HepG2 (cell line): Measurements from ENCODE around the gene STIM1. TPM values are rescaled to one million over a fixed set of nuclear protein-coding genes. Genes with fewer than 3 reads are reported as not detected.
A peak's percentile ranks its signal among the peaks of the same experiment; 100 is the strongest.

Experiments
- ATF3 ChIP-seq: sonication (generic); formaldehyde crosslinking; IDR thresholded peaks from 2 replicates; pipeline ENCODE4 v1.4.0; 2020; ENCODE audit warnings: missing genetic modification reagents
- CEBPB ChIP-seq: IDR thresholded peaks from 2 replicates; pipeline ENCODE4 v1.6.1; 2011; ENCODE audit warnings: low read depth, low read length, improper control_type of control experiment, borderline replicate concordance
- ELF3 ChIP-seq: IDR thresholded peaks from 2 replicates; pipeline ENCODE4 v1.6.1; 2016; ENCODE audit warnings: missing genetic modification reagents, missing compliant biosample characterization
- ESRRA ChIP-seq: sonication (generic); formaldehyde crosslinking; IDR thresholded peaks from 2 replicates; pipeline ENCODE4 v1.5.1; 2020; ENCODE audit warnings: mild to moderate bottlenecking, low read depth, missing genetic modification reagents
- GLMP ChIP-seq: sonication (generic); formaldehyde crosslinking; IDR thresholded peaks from 2 replicates; pipeline ENCODE4 v1.9.0; 2021; ENCODE audit warnings: missing genetic modification reagents, mild to moderate bottlenecking, borderline replicate concordance
- HMG20B ChIP-seq: conservative IDR thresholded peaks from 2 replicates; pipeline ENCODE4 v1.6.1; 2016; ENCODE audit warnings: missing genetic modification reagents, missing compliant biosample characterization
- KDM5B ChIP-seq: sonication (generic); formaldehyde crosslinking; IDR thresholded peaks from 2 replicates; pipeline ENCODE4 v1.4.0; 2020; ENCODE audit warnings: missing genetic modification reagents, mild to moderate bottlenecking, borderline replicate concordance
- RORA ChIP-seq: sonication (generic); formaldehyde crosslinking; IDR thresholded peaks from 2 replicates; pipeline ENCODE4 v1.5.0; 2020; ENCODE audit warnings: mild to moderate bottlenecking, missing genetic modification reagents, moderate library complexity
- SMAD9 ChIP-seq: sonication (generic); formaldehyde crosslinking; IDR thresholded peaks from 2 replicates; pipeline ENCODE4 v1.5.1; 2020; ENCODE audit warnings: mild to moderate bottlenecking, missing genetic modification reagents
- TBL1XR1 ChIP-seq: fragments of 150-350 bp; IDR thresholded peaks from 2 replicates; pipeline ENCODE4 v1.6.1; 2014; ENCODE audit warnings: borderline replicate concordance, low read length; ENCODE audit not compliant: partially characterized antibody
- THAP7 ChIP-seq: sonication (generic); formaldehyde crosslinking; IDR thresholded peaks from 2 replicates; pipeline ENCODE4 v1.8.1; 2023; ENCODE audit warnings: mild to moderate bottlenecking, missing genetic modification reagents
- ZBTB7B ChIP-seq: sonication (generic); formaldehyde crosslinking; IDR thresholded peaks from 2 replicates; pipeline ENCODE4 v1.4.0; 2020; ENCODE audit warnings: missing genetic modification reagents
- ZMYM2 ChIP-seq: sonication (generic); formaldehyde crosslinking; IDR thresholded peaks from 2 replicates; pipeline ENCODE4 v1.8.0; 2022; ENCODE audit warnings: mild to moderate bottlenecking, missing genetic modification reagents
- ZNF180 ChIP-seq: sonication (generic); formaldehyde crosslinking; IDR thresholded peaks from 2 replicates; pipeline ENCODE4 v1.4.0; 2020; ENCODE audit warnings: low read depth, missing genetic modification reagents, borderline replicate concordance
- ZNF263 ChIP-seq: sonication (generic); formaldehyde crosslinking; IDR thresholded peaks from 2 replicates; pipeline ENCODE4 v1.4.0; 2020; ENCODE audit warnings: missing genetic modification reagents
- ZNF501 ChIP-seq: sonication (generic); formaldehyde crosslinking; IDR thresholded peaks from 2 replicates; pipeline ENCODE4 v1.5.1; 2020; ENCODE audit warnings: mild to moderate bottlenecking, moderate library complexity, missing genetic modification reagents
- ZNF646 ChIP-seq: sonication (generic); formaldehyde crosslinking; IDR thresholded peaks from 2 replicates; pipeline ENCODE4 v1.9.0; 2021; ENCODE audit warnings: mild to moderate bottlenecking, missing genetic modification reagents
- ZNF747 ChIP-seq: sonication (generic); formaldehyde crosslinking; IDR thresholded peaks from 2 replicates; pipeline ENCODE4 v1.8.1; 2023; ENCODE audit warnings: missing genetic modification reagents, mild to moderate bottlenecking, borderline replicate concordance
- ZNF75D ChIP-seq: sonication (generic); formaldehyde crosslinking; IDR thresholded peaks from 2 replicates; pipeline ENCODE4 v1.8.1; 2023; ENCODE audit warnings: missing genetic modification reagents, mild to moderate bottlenecking, borderline replicate concordance
- polyA plus RNA-seq, 8 experiments: library from polyadenylated mRNA; depleted of rRNA in 3 of 8; stranded (reverse) in 7 of 8; unstranded in 1 of 8; fragments of >200 nt; fragmentation: Illumina TruSeq in 4 of 8; extraction: Trizol in 4 of 8; gene quantifications; 2 replicates each; pipeline versions ENCODE4 v1.2.1 to v1.2.3, GENCODE V29; 2011 to 2016; ENCODE audit warnings: low read depth in 4 of 8, missing spikeins in 1 of 8, mixed read lengths in 1 of 8; ENCODE audit not compliant: insufficient read depth in 1 of 8
- total RNA-seq, 5 experiments: library from RNA; depleted of rRNA; stranded (reverse); fragments of >200 nt; fragmentation: Illumina TruSeq; extraction: Trizol; gene quantifications; 2 replicates each; pipeline ENCODE4 v1.2.3, GENCODE V29; 2016; ENCODE audit warnings: low read depth in 1 of 5

The STIM1 gene
- total and polyA plus RNA-seq, 2 of the 13 experiments (the other 11 are each of a cell fraction or from before 2014, with no cell fraction given), result 19.2 to 28.5 TPM

GRCh38 chr11:3854977-3855807 lies at the start of gene STIM1 (continued):
- no peak for TF ChIP-seq ZNF646 (CRISPR knock-in tag)
- no peak for TF ChIP-seq GLMP (CRISPR knock-in tag)
- no peak for TF ChIP-seq RORA (CRISPR knock-in tag)
- TF ChIP-seq ELF3 (CRISPR knock-in tag), result 0 out of 2 replicates have a peak, but pooled peaks have one; percentile 43
- TF ChIP-seq THAP7 (CRISPR knock-in tag), result no peak
- no peak for TF ChIP-seq CEBPB
- no peak for TF ChIP-seq SMAD9 (CRISPR knock-in tag)
- TF ChIP-seq ATF3 (CRISPR knock-in tag), result no peak
- peak; percentile 79 for TF ChIP-seq ZBTB7B (CRISPR knock-in tag)
- TF ChIP-seq ZNF75D (CRISPR knock-in tag), result no peak
- TF ChIP-seq HMG20B, result no peak; the same call in 1 of the 2 replicates
- no peak for TF ChIP-seq ESRRA (CRISPR knock-in tag)
- peak; percentile 51; the same call in 1 of the 2 replicates for TF ChIP-seq ZNF263 (CRISPR knock-in tag)
- no peak for TF ChIP-seq ZNF747 (CRISPR knock-in tag)
- TF ChIP-seq KDM5B (CRISPR knock-in tag), result no peak
- peak; percentile 72 for TF ChIP-seq ZNF501 (CRISPR knock-in tag)
- TF ChIP-seq ZNF180 (CRISPR knock-in tag), result 0 out of 2 replicates have a peak, but pooled peaks have one; percentile 47
- TF ChIP-seq ZMYM2, result no peak
- no peak for TF ChIP-seq TBL1XR1
